Activated CD8-positive, alpha-beta memory T cell treated with anti-CD3 and anti-CD28 coated beads, Interleukin-2, amount 50 U/mL, for 1 hour (primary cell): ENCODE results near the gene CNKSR3.

ENCODE experiments used
- DNase-seq: peaks from one replicate; pipeline ENCODE4 v3.0.0-alpha.2; 2020; ENCODE audit errors: extremely low read depth

Gene CNKSR3

DNA sequence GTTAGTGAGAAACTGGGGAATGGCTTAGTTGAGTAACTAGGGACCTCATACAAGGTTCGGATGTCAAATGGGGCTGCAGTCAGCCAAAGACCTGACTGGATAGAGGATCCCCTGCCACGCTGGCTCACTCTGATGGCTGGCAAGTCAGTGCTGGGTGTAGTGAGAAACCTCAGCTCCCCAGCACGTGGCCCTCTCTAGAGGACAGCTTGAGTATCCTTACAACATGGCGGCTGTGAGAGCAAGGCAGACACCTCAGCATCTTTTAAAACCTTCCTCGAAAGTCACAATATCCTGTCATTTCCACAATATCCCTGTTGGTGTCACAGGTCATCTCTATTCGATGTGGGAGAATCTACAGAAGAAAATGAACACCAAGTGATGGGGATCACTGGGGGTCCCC lies 127.2 kb downstream of the CNKSR3 start:
- DNase-seq = no peak

- DNase-seq = no peak
Measured at GRCh38 chr6:154382740-154383139, 127.7 kb downstream of the CNKSR3 start.

- DNase-seq = no peak
Measured at GRCh38 chr6:154381548-154381947, 128.9 kb downstream of the CNKSR3 start.

DNA sequence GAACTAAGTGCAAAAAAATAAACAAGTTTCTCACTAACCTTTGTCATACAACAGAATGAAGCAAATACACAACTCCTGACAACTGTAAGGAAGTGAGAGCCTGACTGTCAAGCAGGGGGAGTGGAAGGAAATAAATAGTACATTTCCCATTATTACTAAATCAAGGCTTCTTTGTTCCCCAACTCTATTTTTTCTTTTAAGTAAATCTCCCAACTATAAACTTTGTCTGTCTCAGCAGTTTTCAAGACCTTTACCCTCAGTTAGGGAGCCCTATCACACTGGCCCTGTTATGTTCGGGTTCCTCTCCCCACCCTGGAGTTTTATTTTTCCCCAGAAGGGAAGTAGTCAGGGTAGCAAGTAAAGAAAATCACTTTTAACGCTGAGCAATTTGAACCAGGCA lies 129.7 kb downstream of the CNKSR3 start:
- no peak for DNase-seq

DNA sequence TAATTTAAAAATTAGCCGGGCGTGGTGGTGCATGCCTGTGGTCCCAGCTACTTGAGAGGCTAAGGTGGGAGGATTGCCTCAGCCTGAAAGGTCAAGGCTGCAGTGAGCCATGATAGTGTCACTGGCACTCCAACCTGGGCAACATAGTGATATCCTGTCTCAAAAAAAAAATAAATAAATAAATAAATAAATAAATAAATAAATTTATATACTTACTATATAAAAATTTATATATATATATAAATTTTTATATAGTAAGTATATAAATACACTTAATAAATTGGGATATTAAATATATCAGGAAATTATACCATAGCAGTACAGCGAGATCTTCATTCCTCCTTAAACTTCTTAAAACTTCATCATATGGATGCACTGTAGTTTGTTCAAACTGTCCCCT lies 130.9 kb downstream of the CNKSR3 start:
- DNase-seq = no peak

DNA sequence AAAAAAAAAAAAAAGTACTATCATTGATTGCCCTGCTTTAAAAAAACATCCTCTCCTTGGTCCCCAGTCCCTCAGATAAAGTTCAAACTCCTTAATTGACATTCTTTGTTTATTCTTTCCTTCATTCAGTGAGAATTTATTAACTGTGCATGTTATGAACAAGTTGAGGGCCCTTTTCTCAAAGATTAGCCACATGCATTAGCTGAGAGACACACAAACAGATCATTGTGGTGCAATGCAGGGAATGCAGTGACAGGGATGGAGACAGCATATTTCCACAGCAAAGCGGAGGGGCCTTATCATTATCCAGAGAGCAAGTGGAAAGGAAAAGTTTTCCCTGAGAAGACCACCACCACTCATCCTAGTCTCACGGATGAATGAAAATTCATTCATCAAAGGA lies 132.0 kb downstream of the CNKSR3 start:
- DNase-seq = no peak

DNA sequence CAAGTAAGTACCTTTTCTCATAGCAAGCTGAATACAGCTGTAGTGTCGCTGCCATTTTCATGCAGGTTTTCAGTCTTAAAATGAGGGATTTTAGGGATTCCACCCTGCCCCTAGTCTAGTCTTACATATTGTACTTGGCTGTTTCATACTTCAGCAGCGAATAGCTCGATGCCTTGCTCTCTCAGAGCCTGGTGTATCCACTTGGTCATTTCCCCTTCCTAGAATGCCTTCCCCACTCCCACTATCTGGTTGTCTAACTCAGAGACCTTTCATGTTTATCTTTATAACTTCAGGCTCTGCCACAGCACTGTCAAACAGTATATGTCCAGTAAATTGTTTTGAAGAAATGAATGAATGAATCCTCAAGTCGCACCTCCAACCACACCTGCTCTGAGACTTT lies 132.8 kb downstream of the CNKSR3 start:
- no peak for DNase-seq

DNA sequence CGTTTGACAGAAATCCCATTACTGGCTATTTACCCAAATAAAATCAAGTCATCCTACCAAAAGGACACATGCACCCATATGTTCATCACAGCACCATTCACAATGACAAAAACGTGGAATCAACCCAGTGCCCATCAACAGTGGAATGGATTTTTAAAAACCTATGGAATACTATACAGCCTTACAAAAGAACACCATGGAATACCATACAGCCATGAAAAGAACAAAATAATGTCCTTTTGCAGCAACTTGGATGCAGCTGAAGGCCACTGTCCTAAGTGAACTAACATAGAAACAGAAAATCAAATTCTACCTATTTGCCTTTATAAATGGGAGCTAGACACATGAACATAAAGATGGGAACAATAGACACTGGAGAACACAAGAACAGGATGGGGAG lies 136.5 kb downstream of the CNKSR3 start:
- DNase-seq = no peak

- no peak for DNase-seq
Measured at GRCh38 chr6:154371281-154371680, 139.2 kb downstream of the CNKSR3 start.

DNA sequence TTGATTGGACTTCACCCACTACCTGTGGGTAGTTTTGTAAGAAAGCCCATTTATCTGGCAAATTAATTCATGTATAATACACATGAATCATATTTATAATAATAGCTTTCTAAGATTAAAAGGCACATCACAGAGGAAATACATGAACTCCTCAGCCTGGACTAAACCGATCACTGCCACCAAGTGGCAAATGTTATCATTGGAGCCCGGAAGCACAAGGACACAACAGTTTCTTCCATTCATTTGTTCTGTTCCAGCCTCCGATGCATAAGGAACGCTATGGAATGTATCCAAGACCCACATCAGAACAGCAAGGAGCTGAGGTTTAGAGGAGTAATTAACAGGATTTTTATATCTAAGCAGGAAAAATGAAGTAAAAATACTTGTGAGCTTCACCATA lies 139.9 kb downstream of the CNKSR3 start:
- no peak for DNase-seq

- no peak for DNase-seq
Measured at GRCh38 chr6:154367839-154368695, 142.4 kb downstream of the CNKSR3 start.

GRCh38 chr6:154367336-154367735 lies 143.1 kb downstream of the CNKSR3 start:
- no peak for DNase-seq

DNA sequence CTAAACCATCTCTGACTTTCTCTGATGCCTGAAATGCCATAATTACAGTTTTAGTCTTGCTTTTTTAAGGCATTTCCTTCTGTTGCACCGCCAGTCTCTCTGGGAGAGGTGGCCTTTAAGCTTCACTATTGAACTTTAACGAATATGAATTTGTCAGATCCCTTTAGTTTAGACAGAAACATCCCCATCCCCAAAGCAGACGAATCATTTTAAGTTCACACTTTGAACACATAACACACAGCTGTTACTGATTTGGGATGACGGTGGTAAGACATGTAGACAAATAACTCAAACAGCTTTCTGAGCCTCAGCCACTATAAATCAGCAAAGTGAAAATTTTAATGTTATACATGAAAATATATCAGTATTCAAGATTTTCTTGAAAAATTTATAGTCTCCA lies 146.7 kb downstream of the CNKSR3 start:
- no peak for DNase-seq

DNA sequence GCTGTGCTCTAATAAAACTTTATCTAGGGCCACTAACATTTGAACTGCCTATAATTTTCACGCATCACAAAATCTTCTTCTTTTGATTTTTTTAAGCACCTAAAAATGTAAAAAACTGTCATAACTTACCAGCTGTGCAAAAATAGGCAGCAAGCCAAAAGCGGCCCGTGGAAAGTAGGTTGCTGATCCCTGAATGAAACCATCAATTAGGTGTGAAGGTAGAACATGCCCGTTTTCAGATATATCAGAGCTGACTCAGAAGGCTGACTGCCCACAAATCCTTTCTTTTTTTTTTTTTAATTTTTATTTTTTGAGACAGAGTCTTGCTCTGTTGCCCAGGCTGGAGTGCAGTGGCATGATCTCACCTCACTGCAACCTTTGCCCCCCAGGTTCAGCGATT lies 149.0 kb downstream of the CNKSR3 start:
- DNase-seq = no peak

GRCh38 chr6:154360476-154360875 lies 150.0 kb downstream of the CNKSR3 start:
- no peak for DNase-seq

DNA sequence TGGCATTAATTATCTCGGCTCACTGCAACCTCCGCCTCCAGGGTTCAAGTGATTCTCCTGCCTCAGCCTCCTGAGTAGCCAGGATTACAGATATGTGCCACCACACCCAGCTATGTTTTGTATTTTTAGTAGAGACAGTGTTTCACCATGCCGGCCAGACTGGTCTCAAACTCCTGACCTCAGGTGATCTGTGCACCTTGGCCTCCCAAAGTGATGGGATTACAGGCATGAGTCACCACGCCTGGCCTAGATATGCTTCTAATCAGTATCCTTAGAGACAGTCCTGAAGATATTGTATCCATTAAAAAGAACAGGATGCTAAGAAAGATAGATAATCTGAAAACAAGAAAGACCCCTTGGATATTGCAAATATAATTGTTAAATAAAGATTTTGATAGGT lies 150.8 kb downstream of the CNKSR3 start:
- no peak for DNase-seq

- DNase-seq = no peak
Measured at GRCh38 chr6:154359161-154359574, 151.3 kb downstream of the CNKSR3 start.

GRCh38 chr6:154358019-154358545 lies 152.4 kb downstream of the CNKSR3 start:
- no peak for DNase-seq

DNA sequence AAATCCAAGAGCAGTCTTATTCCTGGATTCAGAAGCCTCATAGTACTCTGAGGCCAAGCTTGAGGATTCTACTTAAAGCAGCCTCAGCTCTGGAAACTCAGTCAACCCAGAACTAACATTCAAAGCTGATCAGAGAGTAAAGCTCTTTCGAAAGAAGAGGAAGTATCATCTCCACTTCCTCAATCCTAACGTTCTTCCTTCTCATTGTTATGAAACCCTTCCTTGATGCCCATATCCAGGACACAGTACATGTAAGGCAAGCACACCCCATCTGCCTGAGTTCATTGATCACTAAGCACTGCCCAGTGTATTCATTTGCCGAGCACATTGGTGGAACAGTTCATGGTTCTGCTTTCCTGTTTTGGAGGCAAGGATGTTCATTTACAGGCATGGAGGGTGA lies 153.8 kb downstream of the CNKSR3 start, which contains the start of gene IPCEF1:
Gene IPCEF1 (minus strand): TSS at position 114 of the 400 bp plus-strand sequence. CDS start 90,856 bp downstream, outside the sequence.
- no peak for DNase-seq

GRCh38 chr6:154356113-154356512 lies 154.4 kb downstream of the CNKSR3 start:
- no peak for DNase-seq

GRCh38 chr6:154354265-154354777 lies 156.2 kb downstream of the CNKSR3 start:
- no peak for DNase-seq

- no peak for DNase-seq
Measured at GRCh38 chr6:154353626-154354025, 156.9 kb downstream of the CNKSR3 start.

DNA sequence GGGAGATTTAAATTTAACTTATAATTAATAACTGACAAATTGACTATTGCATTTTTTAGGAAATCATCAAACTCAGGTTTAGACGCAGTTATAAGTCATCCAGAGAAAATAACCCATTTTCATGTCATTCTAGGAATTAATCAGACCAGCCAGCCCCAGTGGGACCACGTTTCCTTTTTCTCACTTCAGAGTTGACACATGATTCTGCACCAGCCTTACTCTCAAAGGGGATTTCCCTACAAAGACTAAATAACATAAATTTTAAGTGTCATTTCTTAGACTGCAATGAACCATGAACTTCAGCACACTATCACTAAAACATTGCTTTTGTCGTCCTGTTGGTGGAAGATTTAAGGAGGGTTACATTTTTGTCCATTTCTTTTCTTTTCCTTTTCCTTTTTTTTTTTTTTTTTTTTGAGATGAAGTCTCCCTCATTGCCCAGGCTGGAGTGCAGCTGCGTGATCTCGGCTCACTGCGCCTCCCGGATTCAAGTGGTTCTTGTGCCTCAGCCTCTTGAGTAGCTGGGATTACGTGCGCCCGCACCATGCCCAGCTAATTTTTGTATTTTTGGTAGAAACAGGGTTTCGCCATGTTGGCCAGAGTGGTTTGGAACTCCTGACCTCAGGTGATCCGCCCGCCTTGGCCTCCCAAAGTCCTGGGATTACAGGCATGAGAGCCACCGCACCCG lies 157.4 kb downstream of the CNKSR3 start:
- no peak for DNase-seq
